ENCODE data around the gene UGCG. TPM values are rescaled to one million over a fixed set of nuclear protein-coding genes. Genes with fewer than 3 reads are reported as not detected.

Gene UGCG
- total RNA-seq, 1 donor = 399 TPM

GRCh38 chr9:111974092-111974681 lies 77.6 kb downstream of the UGCG start:
- peak; percentile 53 for DNase-seq (ENCODE audit: low read depth)
- no peak for TF ChIP-seq CTCF (IDR thresholded peaks at IDR 0.05; ENCODE audit: insufficient read depth, low read depth, low read length)
- H3K4me3 ChIP-seq (ENCODE audit: low read depth, low read length) = no peak overlapping the region

GRCh38 chr9:111975709-111976108 lies 79.1 kb downstream of the UGCG start:
- H3K4me3 ChIP-seq (ENCODE audit: low read depth, low read length) = no peak overlapping the region
- no peak for DNase-seq (ENCODE audit: low read depth)
- TF ChIP-seq CTCF (IDR thresholded peaks at IDR 0.05; ENCODE audit: insufficient read depth, low read depth, low read length) = no peak

GRCh38 chr9:111978616-111979015 lies 82.0 kb downstream of the UGCG start:
- DNase-seq (ENCODE audit: low read depth) = peak; percentile 84
- no peak overlapping the region for H3K4me3 ChIP-seq (ENCODE audit: low read depth, low read length)
- TF ChIP-seq CTCF (IDR thresholded peaks at IDR 0.05; ENCODE audit: insufficient read depth, low read depth, low read length) = no peak

DNA sequence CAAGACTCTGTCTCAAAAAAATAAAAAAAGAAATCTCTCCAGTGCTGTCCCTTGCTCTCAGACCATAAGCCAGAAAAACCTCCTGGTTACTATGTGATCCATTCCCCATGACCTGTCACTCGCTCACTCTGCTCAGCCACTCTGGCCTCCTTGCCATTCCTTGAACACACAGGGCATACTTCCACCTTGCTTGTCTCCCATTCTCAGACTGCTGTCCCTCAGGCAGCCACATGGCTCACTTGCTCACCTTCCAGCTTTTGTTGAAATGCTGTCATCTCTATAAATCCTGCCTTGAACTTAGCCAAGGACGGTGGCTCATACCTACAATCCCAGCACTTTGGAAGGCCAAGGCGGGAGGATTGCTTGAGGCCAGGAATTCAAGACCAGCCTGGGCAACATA lies 82.9 kb downstream of the UGCG start:
- TF ChIP-seq CTCF (IDR thresholded peaks at IDR 0.05; ENCODE audit: insufficient read depth, low read depth, low read length) = no peak
- DNase-seq (ENCODE audit: low read depth) = no peak
- no peak overlapping the region for H3K4me3 ChIP-seq (ENCODE audit: low read depth, low read length)

- H3K4me3 ChIP-seq (ENCODE audit: low read depth, low read length) = no peak overlapping the region
- DNase-seq (ENCODE audit: low read depth) = no peak
- TF ChIP-seq CTCF (IDR thresholded peaks at IDR 0.05; ENCODE audit: insufficient read depth, low read depth, low read length) = no peak
Observed at GRCh38 chr9:111980398-111980797, 83.8 kb downstream of the UGCG start.

DNA sequence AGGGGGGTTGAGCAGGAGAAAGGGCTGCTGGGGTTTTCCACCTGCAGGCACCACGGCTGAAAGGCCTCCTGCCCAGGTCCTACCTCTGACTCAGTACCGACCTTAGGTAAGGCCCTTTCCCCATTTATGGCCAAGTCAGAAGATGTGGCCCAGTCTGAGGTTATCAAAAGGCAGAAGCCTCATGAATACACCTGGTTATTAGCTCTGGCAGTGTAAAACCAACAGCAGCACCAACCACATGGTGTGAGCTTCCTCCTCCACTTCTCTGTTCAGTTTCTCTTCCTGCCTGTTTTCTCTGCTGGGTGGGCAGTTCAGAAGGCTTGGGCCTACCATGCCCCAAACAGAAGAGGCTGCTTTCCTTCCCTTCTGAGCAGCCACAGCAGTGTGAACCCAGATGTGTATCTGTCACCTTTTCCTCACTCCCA lies 86.9 kb downstream of the UGCG start:
- H3K4me3 ChIP-seq (ENCODE audit: low read depth, low read length) = no peak overlapping the region
- DNase-seq (ENCODE audit: low read depth) = no peak
- TF ChIP-seq CTCF (IDR thresholded peaks at IDR 0.05; ENCODE audit: insufficient read depth, low read depth, low read length) = no peak
